Amniotic epithelial cell (primary cell): ENCODE measurements around the gene MISP3.

Experiments
- DNase-seq: peaks from one replicate; pipeline ENCODE4 v3.0.0-alpha.2; 2010; ENCODE audit warnings: low read depth

MISP3 gene

GRCh38 chr19:14080887-14081796 is 8.6 kb downstream of the MISP3 start:
- DNase-seq, result peak; percentile 99

GRCh38 chr19:14081797-14082674 is 9.4 kb downstream of the MISP3 start:
- no peak for DNase-seq

DNA sequence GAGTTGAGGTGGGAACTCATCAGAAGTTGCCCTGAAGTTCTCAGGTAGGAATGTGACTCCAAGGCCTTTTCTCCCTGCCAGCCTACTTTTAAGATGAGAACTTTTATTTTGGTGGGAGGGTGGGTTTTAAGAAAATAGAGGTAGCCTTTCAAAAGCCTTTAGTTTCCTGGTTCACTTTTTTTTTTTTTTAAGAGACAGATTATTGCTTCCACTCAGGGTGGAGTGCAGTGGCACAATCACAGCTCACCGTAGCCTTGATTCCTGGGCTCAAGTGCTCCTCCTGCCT is 10.0 kb downstream of the MISP3 start:
- DNase-seq, result no peak

GRCh38 chr19:14085309-14085995 is 12.9 kb downstream of the MISP3 start, which contains the start of gene C19orf67:
Gene C19orf67, minus strand, starts transcription at chr19:14085783. Its CDS starts 156 bp downstream, at chr19:14085627.
- no peak for DNase-seq

DNA sequence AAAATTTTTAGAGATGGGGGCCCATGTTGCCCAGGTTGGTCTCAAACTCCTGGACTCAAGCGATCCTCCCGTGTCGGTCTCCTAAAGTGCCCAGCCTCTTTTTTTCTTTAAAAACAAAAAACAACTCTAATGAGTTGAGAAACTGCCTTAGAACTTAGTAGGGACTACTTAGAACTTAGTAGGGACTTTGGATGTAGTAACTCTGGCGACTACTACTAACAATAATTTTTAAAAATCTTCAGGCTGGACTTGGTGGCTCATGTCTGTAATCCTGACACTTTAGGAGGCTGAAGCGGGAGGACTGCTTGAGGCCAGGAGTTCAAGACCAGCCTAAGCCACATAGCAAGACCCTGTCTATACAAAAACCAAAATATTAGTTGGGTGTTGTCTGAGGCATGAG is 13.5 kb downstream of the MISP3 start:
- DNase-seq, result no peak

- DNase-seq, result no peak
Measured at GRCh38 chr19:14088634-14089411, 16.2 kb downstream of the MISP3 start.

- DNase-seq, result no peak
Measured at GRCh38 chr19:14089412-14089661, 16.8 kb downstream of the MISP3 start.

DNA sequence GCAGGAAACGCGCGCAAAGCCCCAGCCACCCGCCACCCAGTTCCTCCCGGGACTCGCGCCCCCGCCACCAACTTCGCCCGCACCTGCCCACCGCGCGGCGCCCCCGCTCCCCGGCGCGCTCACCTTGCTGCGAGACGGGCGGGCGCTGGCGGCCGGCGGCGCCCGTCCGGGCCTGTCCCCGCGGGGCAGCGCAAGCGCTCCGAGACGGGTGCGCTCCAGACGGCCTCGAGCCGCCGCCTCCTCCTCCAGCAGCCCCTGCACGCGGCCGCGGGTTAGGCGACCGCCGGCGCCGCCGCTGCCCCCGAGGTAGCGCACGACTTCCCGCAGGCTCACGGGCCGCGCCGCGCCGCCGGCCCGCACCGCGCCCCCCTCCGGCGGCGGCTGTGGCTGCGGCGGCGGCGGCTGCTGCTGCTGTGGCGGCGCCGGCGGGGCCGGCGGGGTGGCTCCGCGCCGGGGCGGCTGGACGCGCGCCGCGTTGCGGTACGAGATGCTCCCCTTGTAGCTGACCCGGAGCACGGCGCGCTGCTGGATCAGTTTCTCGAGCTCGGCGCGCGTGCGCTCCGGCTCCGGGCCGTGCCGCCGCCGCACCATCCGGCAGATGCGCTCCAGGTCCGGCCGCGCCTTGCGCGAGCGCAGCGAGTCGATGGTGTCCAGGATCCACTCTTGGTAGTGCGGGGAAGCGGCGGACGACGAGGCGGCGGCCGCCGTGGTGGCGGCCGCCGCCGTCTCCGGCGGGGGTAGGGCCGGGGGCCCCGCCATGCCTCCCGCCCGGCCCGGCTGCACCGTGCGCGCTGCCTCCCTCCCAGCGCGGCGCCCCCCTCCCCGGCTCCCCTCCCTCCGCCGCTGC is 17.3 kb downstream of the MISP3 start:
- DNase-seq, result peak; percentile 70

GRCh38 chr19:14090509-14091080 is 18.0 kb downstream of the MISP3 start, which contains the start of gene SAMD1:
Gene SAMD1, minus strand, starts transcription at chr19:14090751.
- peak; percentile 84 for DNase-seq

GRCh38 chr19:14091081-14091812 is 18.7 kb downstream of the MISP3 start:
- peak; percentile 52 for DNase-seq

DNA sequence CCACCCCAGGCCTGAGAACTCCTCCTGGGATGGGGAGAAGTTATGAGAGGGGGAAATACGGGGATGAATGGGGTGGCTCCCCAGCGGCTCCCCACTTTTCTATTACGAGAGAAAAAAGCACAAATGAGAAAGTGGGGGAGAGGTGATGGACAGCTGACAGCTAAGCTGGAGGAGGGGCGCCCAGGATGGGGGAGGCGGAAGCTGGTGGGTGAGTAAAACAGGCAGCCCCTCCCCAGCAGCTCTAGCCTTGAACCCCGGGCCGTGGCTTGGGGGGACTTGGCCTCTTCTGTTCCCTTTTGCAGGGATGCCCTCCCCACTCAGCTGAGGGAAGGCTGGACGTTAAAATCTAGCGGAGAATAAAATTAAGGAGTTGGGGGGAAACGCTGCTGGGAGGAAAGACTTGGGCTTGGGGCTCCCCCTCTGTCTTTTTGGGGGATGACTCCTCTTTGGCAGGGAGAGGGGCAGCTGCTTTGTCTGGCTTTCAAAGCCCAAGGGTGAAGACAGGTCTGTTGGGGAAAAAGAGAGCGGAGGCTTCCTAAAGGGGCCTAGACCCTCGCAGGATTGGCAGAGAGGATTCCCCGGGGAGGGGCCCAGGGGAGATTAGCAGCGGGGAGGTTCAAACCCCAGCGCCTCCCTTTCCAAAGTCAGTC is 19.4 kb downstream of the MISP3 start:
- DNase-seq, result no peak

DNA sequence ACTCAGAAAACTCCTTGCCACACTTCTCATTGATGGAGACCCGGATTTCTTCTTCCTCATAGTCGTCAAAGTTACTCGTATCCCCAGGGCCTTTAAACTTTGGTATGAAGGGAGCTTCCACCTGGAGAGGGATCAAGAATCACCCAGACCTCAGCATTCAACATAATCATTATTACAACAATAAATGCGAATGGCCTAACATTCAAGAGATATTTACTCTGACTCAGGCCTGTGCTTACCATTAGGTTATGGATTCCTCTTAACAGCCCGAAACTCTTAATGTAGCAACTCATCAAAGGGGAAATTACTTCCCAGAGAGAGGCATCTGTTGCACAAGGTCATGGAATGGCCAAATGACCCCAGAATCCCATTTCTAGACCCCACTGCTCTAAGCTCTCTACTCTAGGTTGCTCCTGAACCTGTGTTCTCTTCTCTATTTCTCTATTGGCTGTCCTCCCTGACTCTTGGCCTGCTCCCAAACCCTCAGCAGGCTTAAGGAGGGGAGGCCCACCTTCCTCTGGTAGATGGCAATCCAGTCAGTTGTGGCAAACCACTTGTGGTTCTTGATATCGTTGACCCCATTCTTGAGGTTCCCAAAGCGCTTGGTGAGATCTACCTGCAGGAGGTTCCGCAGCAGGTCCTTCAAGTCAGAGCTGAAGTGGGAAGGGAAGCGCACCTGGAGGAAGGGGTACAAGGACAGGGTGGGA is 20.7 kb downstream of the MISP3 start:
- DNase-seq, result no peak

DNA sequence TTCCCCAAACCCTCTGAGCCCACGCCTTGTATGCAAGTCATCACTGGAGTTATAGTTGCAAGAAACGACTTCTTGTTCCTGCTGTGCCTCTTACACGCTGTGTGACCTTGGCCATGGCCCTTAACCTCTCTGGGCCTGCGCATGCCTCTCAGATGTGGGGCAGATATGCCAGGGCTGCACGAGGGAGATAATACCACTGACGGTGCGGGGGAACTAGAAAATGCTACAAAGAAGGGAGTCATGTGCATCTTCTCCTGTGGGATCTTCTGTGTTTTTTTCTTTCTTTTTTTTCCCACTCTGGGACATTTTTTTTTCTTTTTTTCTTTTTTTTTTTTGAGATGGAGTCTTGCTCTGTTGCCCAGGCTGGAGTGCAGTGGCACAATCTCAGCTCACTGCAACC is 22.3 kb downstream of the MISP3 start:
- DNase-seq, result no peak

- DNase-seq, result no peak
Measured at GRCh38 chr19:14096272-14096992, 23.8 kb downstream of the MISP3 start.

GRCh38 chr19:14097532-14098151 is 25.1 kb downstream of the MISP3 start:
- DNase-seq, result no peak

- DNase-seq, result no peak
Measured at GRCh38 chr19:14101003-14101545, 28.5 kb downstream of the MISP3 start.

DNA sequence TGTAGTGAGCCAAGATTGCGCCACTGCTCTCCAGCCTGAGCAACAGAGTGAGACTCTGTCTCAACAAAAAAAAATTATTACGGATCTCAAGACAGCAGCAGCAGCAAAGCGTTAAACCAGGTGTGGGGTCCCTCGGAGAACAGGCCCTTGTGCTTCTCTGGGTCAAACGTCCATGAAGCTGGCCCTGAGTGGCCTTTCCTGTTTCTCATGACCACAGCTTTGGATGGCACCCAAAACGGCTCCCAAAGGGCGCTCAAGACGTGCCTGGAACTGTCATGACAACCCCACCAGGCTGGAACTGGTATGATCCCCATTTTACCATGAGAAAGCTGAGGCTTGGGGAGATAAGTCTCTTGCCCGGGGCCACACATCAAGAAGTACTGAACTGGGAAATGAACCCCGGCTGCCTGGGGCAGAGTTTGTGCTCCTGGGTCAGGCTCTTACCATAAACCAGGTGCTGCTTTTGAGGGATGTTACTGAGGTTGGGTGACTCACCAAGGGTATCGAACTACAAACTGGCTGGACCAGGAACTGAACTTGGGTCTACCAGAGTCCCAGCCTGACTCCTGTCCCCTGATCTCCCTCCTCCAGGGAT is 29.6 kb downstream of the MISP3 start:
- DNase-seq, result no peak
